Caco-2 (cell line): ENCODE data around the gene EXOC6B. TPM values are rescaled to one million over a fixed set of nuclear protein-coding genes. Genes with fewer than 3 reads are reported as not detected.

ENCODE experiments used
- BruUV-seq: library from RNA; stranded (reverse); fragments of 400-500 nt; replicated peaks from 2 replicates; lab custom pipeline; 2021; lab: Mats Ljungman, UMichigan
- CTCF ChIA-PET: fragments of 300-600 bp; sonication (Branson Sonifier 250); formaldehyde crosslinking; loops from one replicate; lab custom pipeline; 2022; ENCODE audit warnings: antibody characterized with exemption; lab: Charles Lee
- POLR2A ChIA-PET: fragments of 300-600 bp; sonication (Branson Sonifier 250); formaldehyde crosslinking; loops from one replicate; lab custom pipeline; 2022; ENCODE audit warnings: antibody characterized with exemption; lab: Charles Lee
- DNase-seq, 2 experiments: peaks; one replicate each; pipeline versions ENCODE4 v3.0.0 to v3.0.0-alpha.2; 2020 to 2022
- H3K27me3 ChIP-seq: replicated peaks from 2 replicates; pipeline ENCODE4 v1.6.0; 2011; ENCODE audit warnings: low read length; ENCODE audit not compliant: control insufficient read depth, insufficient read depth
- H3K36me3 ChIP-seq: 2 replicates; pipeline ENCODE4 v1.5.1; 2011; ENCODE audit warnings: low read length; ENCODE audit not compliant: control insufficient read depth, insufficient read depth
- H3K4me1 ChIP-seq: fragments of 250-450 bp; sonication (Bioruptor Pico); 2 replicates; pipeline ENCODE4 v1.5.1; 2020; ENCODE audit warnings: mild to moderate bottlenecking
- H3K4me3 ChIP-seq: 2 replicates; pipeline ENCODE4 v1.5.1; 2011; ENCODE audit warnings: low read depth, mild to moderate bottlenecking, control low read depth, low read length
- H3K9me3 ChIP-seq: fragments of 250-450 bp; sonication (Bioruptor Pico); 2 replicates; pipeline ENCODE4 v1.5.1; 2020; ENCODE audit warnings: mild to moderate bottlenecking, moderate library complexity
- H3K27ac Mint-ChIP-seq: one replicate; pipeline ENCODE4 v1.8.0; 2022; ENCODE audit warnings: mixed read lengths; ENCODE audit not compliant: unreplicated experiment
- H3K27me3 Mint-ChIP-seq: one replicate; pipeline ENCODE4 v1.8.0; 2022; ENCODE audit warnings: mixed read lengths; ENCODE audit not compliant: insufficient read depth, unreplicated experiment
- H3K36me3 Mint-ChIP-seq: one replicate; pipeline ENCODE4 v1.8.0; 2022; ENCODE audit warnings: mild to moderate bottlenecking, mixed read lengths; ENCODE audit not compliant: insufficient read depth, unreplicated experiment
- H3K4me1 Mint-ChIP-seq: one replicate; pipeline ENCODE4 v1.8.0; 2022; ENCODE audit warnings: low read depth, mixed read lengths; ENCODE audit not compliant: unreplicated experiment
- H3K4me3 Mint-ChIP-seq: one replicate; pipeline ENCODE4 v1.8.0; 2022; ENCODE audit warnings: mild to moderate bottlenecking, moderate library complexity, mixed read lengths; ENCODE audit not compliant: unreplicated experiment
- H3K9me3 Mint-ChIP-seq: one replicate; pipeline ENCODE4 v1.8.0; 2022; ENCODE audit warnings: mixed read lengths; ENCODE audit not compliant: unreplicated experiment
- intact Hi-C: fragments of 100-400 bp; cut with micrococcal nuclease; formaldehyde crosslinking; loops from one replicate; pipeline ENCODE4 v1.10.0; 2022; ENCODE audit not compliant: unreplicated experiment
- total RNA-seq: library from RNA; stranded (reverse); gene quantifications from 2 replicates; pipeline ENCODE4 v1.2.3, GENCODE V29; 2022
- TF ChIP-seq, protein P1 (sequence below), 2 experiments: fragments of 200-600 bp in 1 of 2; IDR thresholded peaks; 1 replicate in 1 of 2; 2 replicates in 1 of 2; pipeline versions ENCODE4 v1.5.1 to v1.8.0; 2011 to 2022; ENCODE audit warnings: antibody characterized with exemption in 1 of 2, control low read depth in 1 of 2, inconsistent platforms in 1 of 2, low read depth in 1 of 2, low read length in 1 of 2, mild to moderate bottlenecking in 1 of 2, moderate library complexity in 1 of 2; ENCODE audit not compliant: insufficient read depth in 1 of 2, severe bottlenecking in 1 of 2, unreplicated experiment in 1 of 2

Gene EXOC6B
- total RNA-seq, 1 experiment from 2014 or later, result 36.1 TPM

GRCh38 chr2:72139471-72139873, 686.4 kb downstream of the EXOC6B start:
- no peak overlapping the region for H3K4me3 Mint-ChIP-seq
- CTCF ChIA-PET, result no interaction called here
- no peak overlapping the region for H3K27ac Mint-ChIP-seq

GRCh38 chr2:72138921-72139381, 686.9 kb downstream of the EXOC6B start:
- H3K9me3 Mint-ChIP-seq, result no peaks in the 10 kb centered on the region
- peak in 1 of 2 experiments; percentile 31 for DNase-seq
- Histone ChIP-seq H3K4me3 (no peak overlapping the region), H3K4me1 (peaks cover 14% of the 10 kb centered on the region), H3K36me3 (no peaks in the 10 kb centered on the region), H3K27me3 (no peaks in the 10 kb centered on the region), H3K9me3 (no peaks in the 10 kb centered on the region)
- TF ChIP-seq, protein P1, sequence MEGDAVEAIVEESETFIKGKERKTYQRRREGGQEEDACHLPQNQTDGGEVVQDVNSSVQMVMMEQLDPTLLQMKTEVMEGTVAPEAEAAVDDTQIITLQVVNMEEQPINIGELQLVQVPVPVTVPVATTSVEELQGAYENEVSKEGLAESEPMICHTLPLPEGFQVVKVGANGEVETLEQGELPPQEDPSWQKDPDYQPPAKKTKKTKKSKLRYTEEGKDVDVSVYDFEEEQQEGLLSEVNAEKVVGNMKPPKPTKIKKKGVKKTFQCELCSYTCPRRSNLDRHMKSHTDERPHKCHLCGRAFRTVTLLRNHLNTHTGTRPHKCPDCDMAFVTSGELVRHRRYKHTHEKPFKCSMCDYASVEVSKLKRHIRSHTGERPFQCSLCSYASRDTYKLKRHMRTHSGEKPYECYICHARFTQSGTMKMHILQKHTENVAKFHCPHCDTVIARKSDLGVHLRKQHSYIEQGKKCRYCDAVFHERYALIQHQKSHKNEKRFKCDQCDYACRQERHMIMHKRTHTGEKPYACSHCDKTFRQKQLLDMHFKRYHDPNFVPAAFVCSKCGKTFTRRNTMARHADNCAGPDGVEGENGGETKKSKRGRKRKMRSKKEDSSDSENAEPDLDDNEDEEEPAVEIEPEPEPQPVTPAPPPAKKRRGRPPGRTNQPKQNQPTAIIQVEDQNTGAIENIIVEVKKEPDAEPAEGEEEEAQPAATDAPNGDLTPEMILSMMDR (IDR thresholded peaks at IDR 0.05; ENCODE audit: insufficient read depth in 1 of 2, low read depth in 1 of 2, low read length in 1 of 2, severe bottlenecking in 1 of 2, unreplicated experiment in 1 of 2), result no peak
- CTCF ChIA-PET, result no interaction called here
- H3K36me3 Mint-ChIP-seq, result no peaks in the 10 kb centered on the region
- intact Hi-C loops, result no loop called here
- no peak overlapping the region for H3K4me3 Mint-ChIP-seq
- H3K27ac Mint-ChIP-seq, result no peak overlapping the region
- no peaks in the 10 kb centered on the region for H3K27me3 Mint-ChIP-seq
- peaks cover 7% of the 10 kb centered on the region for H3K4me1 Mint-ChIP-seq
- POLR2A ChIA-PET, result no interaction called here
- BruUV-seq, result no TSS peak

More at GRCh38 chr2:72139471-72139873, 686.4 kb downstream of the EXOC6B start:
- H3K27me3 Mint-ChIP-seq, result no peaks in the 10 kb centered on the region
- H3K36me3 Mint-ChIP-seq, result no peaks in the 10 kb centered on the region
- Histone ChIP-seq H3K9me3 (no peaks in the 10 kb centered on the region), H3K4me1 (peaks cover 14% of the 10 kb centered on the region), H3K27me3 (no peaks in the 10 kb centered on the region), H3K4me3 (no peak overlapping the region), H3K36me3 (no peaks in the 10 kb centered on the region)
- TF ChIP-seq, protein P1 (IDR thresholded peaks at IDR 0.05; ENCODE audit: insufficient read depth in 1 of 2, low read depth in 1 of 2, low read length in 1 of 2, severe bottlenecking in 1 of 2, unreplicated experiment in 1 of 2), result no peak
- intact Hi-C loops, result no loop called here
- peaks cover 7% of the 10 kb centered on the region for H3K4me1 Mint-ChIP-seq
- DNase-seq, result peak in 1 of 2 experiments; percentile 34
- POLR2A ChIA-PET, result no interaction called here
- no TSS peak for BruUV-seq
- no peaks in the 10 kb centered on the region for H3K9me3 Mint-ChIP-seq

- Mint-ChIP-seq H3K4me3 (no peak overlapping the region), H3K36me3 (no peaks in the 10 kb centered on the region), H3K4me1 (peaks cover 7% of the 10 kb centered on the region), H3K9me3 (no peaks in the 10 kb centered on the region), H3K27me3 (no peaks in the 10 kb centered on the region), H3K27ac (no peak overlapping the region)
- BruUV-seq, result no TSS peak
- H3K27me3 ChIP-seq, result no peaks in the 10 kb centered on the region
- POLR2A ChIA-PET, result no interaction called here
- DNase-seq, result peak in 1 of 2 experiments; percentile 48
- no peaks in the 10 kb centered on the region for H3K9me3 ChIP-seq
- intact Hi-C loops, result no loop called here
- TF ChIP-seq, protein P1 (IDR thresholded peaks at IDR 0.05; ENCODE audit: insufficient read depth in 1 of 2, low read depth in 1 of 2, low read length in 1 of 2, severe bottlenecking in 1 of 2, unreplicated experiment in 1 of 2), result no peak
- CTCF ChIA-PET, result no interaction called here
- H3K36me3 ChIP-seq, result no peaks in the 10 kb centered on the region
- H3K4me3 ChIP-seq, result no peak overlapping the region
- peaks cover 14% of the 10 kb centered on the region for H3K4me1 ChIP-seq
Measured at GRCh38 chr2:72138011-72138881, 687.6 kb downstream of the EXOC6B start.
